ENCODE data around the gene FTO.
A peak's percentile ranks its signal among the peaks of the same experiment; 100 is the strongest.
"Not testable (repeated sequence)": the region's sequence is repeated elsewhere in the genome, so short reads cannot be mapped to it uniquely, and the experiment has no call there.

Gene FTO

GRCh38 chr16:53703590-53704444 is at the start of gene FTO, which contains the start of gene RPGRIP1L:
TSS of gene FTO (plus strand) at chr16:53704156.
TSS of gene RPGRIP1L (minus strand) at chr16:53703859. CDS start at chr16:53700723, 3,136 bp downstream.
- peak; percentile 99 for FAIRE-seq

GRCh38 chr16:53654946-53655345 is 49.0 kb upstream of the FTO start:
- peak; percentile 99 for FAIRE-seq

GRCh38 chr16:53662072-53662471 is 41.9 kb upstream of the FTO start:
- FAIRE-seq: no peak

- FAIRE-seq: no peak
Measured at GRCh38 chr16:53664724-53665345, 39.1 kb upstream of the FTO start.

GRCh38 chr16:53666786-53667415 is 37.1 kb upstream of the FTO start:
- FAIRE-seq: no peak

GRCh38 chr16:53668869-53669268 is 35.1 kb upstream of the FTO start:
- no peak for FAIRE-seq

GRCh38 chr16:53672461-53672860 is 31.5 kb upstream of the FTO start:
- FAIRE-seq: no peak

- no peak for FAIRE-seq
Measured at GRCh38 chr16:53673189-53673588, 30.8 kb upstream of the FTO start.

- no peak for FAIRE-seq
Measured at GRCh38 chr16:53678155-53678554, 25.8 kb upstream of the FTO start.

GRCh38 chr16:53678756-53679343 is 25.1 kb upstream of the FTO start:
- FAIRE-seq: peak; percentile 46

GRCh38 chr16:53680756-53681155 is 23.2 kb upstream of the FTO start:
- FAIRE-seq: no peak

- FAIRE-seq: peak; percentile 23
Measured at GRCh38 chr16:53681354-53681753, 22.6 kb upstream of the FTO start.

- not testable (repeated sequence) for FAIRE-seq
Measured at GRCh38 chr16:53685334-53685733, 18.6 kb upstream of the FTO start.

GRCh38 chr16:53686710-53687109 is 17.2 kb upstream of the FTO start:
- FAIRE-seq: no peak

- FAIRE-seq: no peak
Measured at GRCh38 chr16:53689636-53690035, 14.3 kb upstream of the FTO start.

- no peak for FAIRE-seq
Measured at GRCh38 chr16:53690771-53691170, 13.2 kb upstream of the FTO start.

GRCh38 chr16:53692146-53692545 is 11.8 kb upstream of the FTO start:
- FAIRE-seq: no peak

- FAIRE-seq: no peak
Measured at GRCh38 chr16:53693320-53693719, 10.6 kb upstream of the FTO start.

- FAIRE-seq: no peak
Measured at GRCh38 chr16:53695070-53695469, 8.9 kb upstream of the FTO start.

GRCh38 chr16:53698271-53698670 is 5.7 kb upstream of the FTO start:
- FAIRE-seq: not testable (repeated sequence)

GRCh38 chr16:53704445-53704813 is 473 bp downstream of the FTO start:
- no peak for FAIRE-seq

GRCh38 chr16:53707671-53708070 is 3.7 kb downstream of the FTO start:
- FAIRE-seq: no peak

GRCh38 chr16:53708490-53708889 is 4.5 kb downstream of the FTO start:
- no peak for FAIRE-seq
